Measurements from ENCODE around the gene SYNE1.

Gene SYNE1

DNA sequence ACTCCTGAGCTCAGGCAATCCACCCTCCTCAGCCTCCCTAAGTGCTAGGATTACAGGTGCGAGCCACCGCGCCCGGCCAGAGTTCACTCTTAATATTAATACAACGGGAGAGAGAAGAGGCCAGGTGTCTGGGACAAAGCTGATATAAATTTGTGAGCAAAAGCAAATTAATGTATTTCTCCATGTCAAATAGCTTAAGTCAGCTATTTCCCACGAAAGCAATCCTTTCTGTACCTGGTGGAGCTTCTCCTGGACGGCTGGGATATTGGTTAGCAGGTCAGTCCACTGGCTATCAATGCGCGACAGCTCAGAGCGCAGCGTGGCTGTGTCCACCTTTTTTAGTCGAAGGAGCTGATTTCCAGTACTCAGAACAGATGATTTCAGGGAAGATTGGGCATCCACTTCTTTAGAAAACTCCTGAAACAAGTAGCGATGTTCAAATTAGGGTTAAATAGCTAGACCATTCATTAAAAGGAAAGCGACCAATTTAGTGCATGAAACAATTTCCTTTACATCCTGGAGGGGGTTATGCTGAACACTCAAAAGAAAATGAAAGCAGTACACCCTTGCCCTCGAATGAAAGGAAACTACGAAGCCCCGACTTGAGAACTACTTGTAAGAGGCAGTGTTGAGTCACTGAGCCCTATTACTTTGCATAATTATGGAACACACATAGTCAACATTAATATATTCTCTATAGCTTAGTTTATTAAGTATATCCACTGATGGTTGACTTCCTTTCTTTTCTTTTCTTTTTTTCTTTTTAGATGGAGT lies 403.4 kb downstream of the SYNE1 start:
- DNase-seq (ENCODE audit: low spot score): no peak

DNA sequence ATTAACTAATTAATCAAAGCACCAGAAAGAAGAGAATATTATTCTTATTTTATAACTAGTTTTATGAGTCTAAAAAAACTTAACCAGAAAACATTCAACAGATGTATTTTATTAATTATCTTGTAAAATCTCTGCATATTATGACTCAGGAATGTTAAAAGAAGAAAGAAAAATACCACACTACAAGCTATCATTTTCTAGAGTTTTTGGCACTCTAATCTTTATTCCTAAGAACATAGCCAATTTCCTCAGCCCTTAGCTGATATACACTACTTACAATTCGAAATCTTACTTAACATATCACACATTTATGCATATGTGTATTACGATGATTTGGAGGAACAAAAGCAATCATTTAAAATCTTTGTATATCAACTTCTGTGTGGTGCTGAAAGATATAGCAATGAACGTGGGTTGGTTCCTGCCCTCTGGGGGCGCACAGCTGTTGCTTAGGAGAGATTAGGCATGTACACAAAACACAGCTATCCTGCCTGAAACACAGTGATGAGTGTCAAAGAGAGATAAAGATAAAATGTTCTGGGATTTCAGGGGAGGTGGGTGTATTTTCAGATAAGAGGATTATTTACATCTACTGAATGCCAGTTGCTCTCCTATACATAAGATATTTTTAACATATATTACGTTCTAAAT lies 404.5 kb downstream of the SYNE1 start:
- DNase-seq (ENCODE audit: low spot score): no peak

DNA sequence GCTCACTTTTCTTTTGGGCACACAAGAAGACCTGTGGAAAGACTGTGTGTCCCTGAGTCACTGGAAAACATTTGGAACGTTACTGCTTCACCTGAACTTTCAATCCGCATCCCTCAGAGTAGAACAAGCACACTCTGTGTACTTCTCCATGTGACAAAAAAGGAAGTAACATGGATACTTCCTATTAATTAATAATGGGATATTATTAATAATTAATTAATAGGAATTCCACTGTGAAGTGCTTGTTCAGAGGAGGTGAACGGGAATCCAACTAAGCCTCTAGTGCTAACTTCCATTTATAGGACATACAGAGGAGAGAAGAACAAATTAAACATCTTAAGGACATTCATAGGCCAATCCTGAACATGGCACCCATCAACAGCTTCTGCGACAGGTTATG lies 407.8 kb downstream of the SYNE1 start:
- no peak for DNase-seq (ENCODE audit: low spot score)

DNA sequence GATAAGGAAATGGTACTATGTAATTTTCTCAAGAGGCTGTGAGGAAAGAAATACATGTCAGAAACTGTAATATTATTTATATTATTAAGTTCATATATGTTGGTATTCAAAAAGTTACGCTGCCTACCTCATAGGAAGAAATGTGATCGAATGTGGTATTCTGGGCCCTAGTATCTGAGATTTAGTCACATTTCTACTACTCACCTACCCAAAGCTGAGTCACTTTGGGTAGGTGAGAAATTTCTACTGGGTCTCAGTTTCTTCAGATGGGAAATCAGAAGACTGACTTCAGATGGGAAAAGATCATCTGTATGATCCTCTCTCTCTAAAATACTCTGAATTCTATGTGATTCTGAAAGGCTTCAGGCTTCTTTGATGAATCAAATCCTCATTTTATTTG lies 411.0 kb downstream of the SYNE1 start:
- no peak for DNase-seq (ENCODE audit: low spot score)

DNA sequence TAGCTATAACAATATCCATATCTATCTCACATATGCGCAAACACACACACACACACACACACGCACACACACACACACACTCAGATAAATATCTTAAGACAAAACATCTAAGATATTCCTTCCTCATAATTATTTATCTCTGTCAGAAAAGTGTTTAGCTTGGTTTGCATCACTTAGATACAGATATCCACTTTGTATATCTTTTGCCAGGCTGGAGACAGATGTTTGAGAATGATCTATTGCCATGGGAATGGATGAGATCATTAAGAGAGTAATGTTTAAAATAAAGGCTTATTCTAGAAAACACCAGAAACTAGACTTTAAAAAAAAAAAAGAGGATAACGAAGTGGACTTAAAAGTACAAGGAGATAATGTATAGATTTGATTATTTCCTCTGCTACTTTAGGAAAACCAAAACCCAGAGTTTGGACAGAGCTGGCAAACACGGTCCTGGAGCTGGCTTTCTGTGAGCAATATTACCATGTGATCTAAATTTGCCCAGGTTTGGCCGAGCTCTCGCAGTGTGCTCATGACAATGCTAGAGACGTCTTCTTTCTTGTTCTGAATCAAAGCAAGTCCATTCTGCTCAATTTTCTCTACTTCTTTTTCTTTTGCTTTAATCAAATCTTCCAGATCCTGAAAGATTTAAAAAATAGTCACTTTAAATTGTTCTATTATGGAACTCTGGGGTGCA lies 411.8 kb downstream of the SYNE1 start:
- DNase-seq (ENCODE audit: low spot score): no peak

DNA sequence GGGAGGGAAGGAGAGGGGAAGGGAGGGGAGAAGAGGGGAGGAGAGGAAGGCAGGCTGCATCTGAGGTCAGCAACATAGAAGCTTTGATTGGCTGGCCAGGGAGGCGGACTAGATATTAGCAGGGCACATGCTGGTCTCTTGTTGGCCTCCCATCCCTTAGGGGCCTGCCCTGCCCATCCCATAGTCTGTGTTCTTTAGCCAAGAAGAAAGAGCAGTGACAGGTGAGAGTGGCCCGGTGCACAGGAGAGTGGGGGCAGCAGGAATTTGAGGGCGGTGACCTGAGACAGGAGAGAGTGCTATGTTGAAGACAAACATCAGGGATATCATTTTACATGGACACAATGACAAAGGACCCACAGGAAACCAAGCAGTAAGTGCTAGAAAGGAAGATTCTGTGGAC lies 413.5 kb downstream of the SYNE1 start:
- DNase-seq (ENCODE audit: low spot score): no peak

DNA sequence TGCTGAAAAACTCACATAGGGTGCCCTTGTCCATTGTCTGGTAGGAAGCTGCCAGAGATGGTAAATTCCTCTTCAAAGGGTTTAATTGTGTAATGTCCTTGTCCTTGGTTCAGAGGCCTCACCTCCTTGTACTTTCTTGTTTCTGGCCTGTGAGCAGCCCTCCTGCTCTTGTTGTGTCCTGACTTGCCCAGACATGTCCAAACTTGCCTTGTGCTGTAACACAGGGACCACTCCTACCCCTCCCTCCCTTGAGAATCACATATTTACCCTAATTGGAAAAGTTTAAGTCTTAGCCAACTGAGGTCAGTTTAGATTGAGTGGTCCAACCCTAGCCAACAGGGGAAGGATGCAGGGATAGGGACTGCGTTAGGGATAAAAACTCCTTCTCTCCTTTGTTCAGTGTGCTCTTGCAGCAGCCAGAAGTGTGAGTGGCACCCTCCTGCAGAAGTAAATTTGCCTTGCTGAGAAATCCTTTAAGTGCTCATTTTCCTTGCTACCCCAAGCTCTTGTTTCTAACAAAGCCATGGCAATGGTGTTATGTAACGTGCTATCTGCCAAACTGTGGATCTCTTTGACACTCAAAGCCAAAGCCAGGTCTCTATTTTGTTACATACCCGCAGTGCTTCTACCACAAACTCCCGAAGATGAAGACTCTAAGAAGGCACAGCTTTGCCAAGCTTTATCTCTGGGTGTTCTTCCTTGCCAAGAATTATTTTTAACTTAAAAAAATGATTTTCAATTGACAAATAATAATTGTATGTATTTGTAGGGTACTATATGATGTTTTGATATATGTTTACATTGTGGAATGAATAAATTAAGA lies 415.1 kb downstream of the SYNE1 start:
- no peak for DNase-seq (ENCODE audit: low spot score)

DNA sequence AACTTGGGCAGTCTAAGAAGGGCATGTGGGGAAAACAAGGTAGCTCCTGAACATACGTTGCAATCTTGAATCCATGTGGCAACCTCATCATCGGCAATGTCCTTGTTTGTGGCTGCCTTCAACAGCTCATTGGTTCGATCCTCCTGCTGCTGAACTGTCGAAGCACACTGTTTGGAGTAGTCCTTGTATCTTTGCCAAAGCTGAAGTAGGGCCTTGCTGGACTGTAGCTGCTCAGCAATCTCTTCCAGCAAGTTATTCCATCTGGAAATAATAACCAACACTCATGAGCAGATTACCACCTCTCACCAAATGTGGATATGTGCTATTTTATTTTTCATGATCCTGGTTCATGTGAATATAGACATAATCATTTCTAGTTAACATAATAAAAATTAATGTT lies 416.4 kb downstream of the SYNE1 start:
- no peak for DNase-seq (ENCODE audit: low spot score)

DNA sequence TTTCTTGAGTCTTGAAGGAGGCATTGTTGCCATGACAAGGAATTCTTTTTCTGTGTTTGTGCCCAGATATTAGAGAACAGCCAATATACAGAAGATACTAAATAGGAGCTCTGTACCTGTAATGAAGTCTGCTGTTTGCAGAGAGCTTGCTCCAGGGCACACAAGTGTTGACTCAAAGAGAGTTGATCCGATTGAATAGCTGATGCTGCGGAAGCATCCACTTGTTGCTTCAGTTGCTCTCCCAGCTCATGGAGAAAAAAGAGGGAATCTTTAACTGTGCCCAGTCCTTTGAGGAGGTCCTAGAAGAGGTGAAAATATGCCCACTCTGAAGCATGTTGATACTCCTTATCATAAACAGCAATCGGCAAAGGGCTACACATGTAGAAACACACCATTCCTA lies 418.3 kb downstream of the SYNE1 start:
- no peak for DNase-seq (ENCODE audit: low spot score)

DNA sequence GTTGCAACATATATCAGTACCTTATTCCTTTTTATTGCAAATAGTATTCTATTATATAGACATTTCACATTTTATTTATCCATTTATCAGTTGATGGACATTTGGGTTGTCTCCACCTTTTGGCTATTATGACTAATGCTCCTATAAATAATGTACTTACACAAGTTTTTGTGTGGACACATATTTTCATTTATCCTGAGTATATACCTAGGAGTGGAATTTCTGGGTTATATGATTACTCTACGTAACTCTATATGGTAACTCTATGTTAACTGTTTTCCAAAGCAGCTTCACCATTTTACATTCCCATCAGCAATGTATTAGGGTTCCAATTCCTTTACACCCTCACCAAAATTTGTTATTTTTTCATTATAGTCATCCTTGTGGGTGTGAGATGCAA lies 424.7 kb downstream of the SYNE1 start:
- no peak for DNase-seq (ENCODE audit: low spot score)

DNA sequence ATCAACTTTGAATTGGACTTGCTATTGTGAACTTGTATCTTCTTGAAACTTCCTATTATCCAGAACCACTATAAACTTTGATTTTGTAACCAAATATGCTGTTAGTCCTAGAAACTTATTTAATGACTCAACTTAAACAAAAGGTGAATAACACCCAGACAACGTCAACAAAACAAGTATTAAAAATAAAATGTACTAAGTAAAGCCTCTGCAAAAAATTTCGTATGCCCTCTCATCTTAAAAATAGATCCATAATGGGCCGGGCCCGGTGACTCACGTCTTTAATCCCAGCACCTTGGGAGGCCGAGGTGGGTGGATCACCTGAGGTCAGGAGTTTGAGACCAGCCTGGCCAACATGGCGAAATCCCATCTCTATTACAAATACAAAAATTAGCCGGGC lies 428.0 kb downstream of the SYNE1 start:
- DNase-seq (ENCODE audit: low spot score): no peak

DNA sequence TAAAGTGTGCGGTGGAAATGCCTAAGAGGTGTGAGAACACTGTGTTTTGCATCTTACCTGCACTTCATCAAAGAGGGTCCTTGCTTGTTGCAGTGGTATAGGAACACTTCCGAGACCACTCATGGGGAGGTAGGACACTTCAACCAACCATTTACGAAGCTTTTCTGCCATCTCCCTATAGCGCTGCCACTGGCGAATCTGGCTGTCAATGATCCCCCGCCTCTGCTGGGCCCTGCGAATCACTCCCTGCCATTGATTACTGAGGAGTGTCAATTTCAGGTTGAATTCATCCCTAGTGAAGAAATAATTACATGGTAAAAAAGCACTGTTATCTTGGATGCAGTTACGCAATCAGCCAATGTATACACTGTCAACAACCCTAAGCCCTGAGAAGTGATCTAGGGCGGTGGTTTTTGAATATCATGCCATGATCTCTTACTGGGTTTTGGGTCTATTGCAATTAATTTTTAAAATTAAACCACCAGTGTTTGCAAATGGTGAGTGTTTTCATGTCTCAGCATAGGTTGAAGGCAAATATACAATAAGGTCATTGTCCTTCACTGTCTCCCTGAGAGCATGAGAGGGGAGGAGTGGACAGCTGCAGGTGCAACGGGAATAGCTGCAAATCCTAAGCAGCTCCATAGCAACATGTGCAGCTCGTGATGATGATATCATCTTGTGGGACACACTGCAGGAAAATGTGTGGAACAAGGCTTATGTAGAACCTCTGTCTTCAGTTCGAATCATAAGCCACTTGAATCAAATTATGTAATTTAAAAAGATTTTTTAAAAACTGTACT lies 429.0 kb downstream of the SYNE1 start:
- no peak for DNase-seq (ENCODE audit: low spot score)

DNA sequence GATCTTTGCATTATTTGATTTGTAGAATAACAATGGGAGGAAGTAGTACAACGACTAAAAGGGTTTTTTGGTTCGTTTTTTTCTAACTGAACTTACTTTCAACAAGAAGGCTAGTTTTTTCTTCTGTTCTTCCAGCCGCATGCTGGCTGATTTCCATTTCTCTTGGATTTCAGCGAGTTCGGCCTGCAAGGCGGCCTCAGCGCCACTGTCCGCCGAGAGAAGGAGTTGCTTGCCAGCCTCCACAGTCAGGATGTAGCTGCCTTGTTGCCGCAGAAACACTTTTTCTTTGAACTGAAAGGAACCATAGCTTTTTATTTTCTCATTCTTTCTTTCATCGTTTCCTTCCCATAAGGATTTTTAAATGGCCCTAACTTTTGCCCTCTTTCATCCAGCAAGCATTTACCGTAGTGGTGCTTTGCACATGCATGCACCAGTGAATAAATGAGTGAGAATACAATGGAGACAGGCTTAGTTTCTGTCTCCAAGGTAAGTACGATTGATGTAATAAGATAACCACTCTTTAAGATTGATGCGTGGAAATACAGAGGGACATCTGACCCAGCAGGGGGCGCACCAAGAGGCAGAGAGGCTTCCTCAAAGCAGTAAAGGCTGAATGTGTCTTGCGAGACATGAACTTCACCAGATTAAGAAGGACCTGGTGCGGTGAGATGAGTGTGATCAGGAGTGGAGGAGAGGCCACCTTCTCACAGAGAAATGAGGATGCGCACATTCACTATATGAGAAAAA lies 430.9 kb downstream of the SYNE1 start:
- peak; percentile 30 for DNase-seq (ENCODE audit: low spot score)

DNA sequence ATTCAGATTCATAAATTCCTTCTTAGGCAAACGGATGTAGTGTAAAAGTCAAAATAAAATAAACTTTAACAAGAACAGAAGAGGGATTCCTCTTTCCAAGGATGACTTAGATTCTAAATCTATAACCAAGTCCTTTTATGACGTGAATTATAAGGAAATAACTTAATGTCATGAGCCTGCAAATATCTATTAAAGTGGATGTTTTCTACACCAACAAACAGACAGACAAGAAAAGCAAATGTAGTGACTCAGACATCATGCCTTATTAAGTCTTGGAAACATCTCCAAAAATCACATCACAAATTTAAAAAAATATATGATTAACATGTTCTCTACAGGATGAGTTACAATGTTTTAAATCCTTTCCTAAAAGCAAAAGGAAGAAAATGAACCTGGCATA lies 432.6 kb downstream of the SYNE1 start:
- no peak for DNase-seq (ENCODE audit: low spot score)

DNA sequence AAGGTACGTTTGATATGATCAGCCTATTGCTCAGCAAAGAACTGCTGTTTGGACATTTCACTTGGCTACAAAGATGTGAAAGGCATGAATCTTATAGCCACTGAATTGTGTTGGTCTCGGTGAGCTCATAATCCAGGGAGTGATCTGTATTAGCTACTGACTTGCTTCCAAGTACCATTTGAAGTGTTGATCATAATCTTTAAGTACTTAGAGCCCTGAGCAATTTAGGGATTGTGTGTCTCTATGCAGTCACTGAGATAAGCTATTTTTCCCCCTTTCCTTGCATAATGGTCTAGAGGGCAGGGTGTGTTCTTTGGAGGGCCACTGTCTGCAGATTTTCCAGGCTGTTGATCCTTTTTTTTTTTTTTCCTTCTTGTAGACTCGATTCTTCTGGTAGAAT lies 436.0 kb downstream of the SYNE1 start:
- DNase-seq (ENCODE audit: low spot score): no peak

DNA sequence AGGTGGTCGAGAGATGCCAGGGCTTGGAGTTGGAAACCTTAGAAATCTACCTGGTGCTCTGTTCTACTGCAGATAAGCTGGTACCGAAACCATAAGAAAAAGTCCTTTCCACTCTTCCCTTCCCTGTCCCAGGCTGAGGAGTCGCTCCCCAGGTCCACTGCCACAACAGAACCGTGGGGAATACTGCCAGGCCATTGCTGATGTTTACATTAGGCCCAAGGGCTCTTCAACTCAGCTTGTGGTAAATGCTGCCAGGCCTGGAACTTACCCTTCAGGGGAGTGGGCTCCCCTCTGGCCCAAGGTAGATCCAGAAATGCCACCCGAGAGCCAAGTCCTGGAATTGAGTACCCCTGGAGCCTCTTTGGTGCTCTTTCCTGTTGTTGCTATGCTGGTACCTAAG lies 441.3 kb downstream of the SYNE1 start:
- DNase-seq (ENCODE audit: low spot score): no peak

DNA sequence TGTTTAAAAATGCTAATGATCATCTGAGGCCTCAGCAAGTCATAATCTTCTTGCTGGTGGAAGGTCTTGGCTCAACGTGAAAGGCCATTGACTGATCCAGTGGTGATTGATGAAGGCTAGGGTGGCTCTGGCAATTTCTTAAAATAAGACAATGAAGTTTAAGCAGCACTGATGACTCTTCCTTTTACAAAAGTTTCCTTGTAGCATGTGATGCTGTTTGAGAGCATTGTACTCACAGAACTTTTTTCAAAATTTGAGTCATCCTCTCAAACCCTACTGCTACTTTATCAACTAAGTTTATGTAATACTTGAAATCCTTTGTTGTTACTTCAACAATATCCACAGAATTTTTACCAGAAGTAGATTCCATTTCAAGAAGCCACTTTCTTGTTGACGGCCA lies 447.4 kb downstream of the SYNE1 start:
- DNase-seq (ENCODE audit: low spot score): no peak

DNA sequence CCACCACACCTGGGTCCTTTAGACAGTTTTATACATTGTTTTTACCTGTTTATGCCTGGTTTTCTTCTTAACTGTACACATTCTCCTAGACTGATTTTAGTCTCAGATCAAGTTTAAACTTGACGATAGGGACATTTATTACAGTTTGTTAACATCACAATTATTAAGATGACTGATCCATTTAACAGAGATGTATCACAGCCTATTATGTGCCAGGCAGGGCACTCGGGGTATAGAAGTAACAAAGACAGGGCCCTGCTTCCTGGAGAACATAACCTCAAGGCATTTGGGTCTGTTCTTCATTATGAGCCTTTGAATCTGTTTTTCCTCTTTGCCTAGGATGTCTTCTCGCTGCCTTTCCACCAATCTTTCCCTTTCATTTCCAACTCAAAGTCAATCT lies 449.2 kb downstream of the SYNE1 start:
- DNase-seq (ENCODE audit: low spot score): no peak

DNA sequence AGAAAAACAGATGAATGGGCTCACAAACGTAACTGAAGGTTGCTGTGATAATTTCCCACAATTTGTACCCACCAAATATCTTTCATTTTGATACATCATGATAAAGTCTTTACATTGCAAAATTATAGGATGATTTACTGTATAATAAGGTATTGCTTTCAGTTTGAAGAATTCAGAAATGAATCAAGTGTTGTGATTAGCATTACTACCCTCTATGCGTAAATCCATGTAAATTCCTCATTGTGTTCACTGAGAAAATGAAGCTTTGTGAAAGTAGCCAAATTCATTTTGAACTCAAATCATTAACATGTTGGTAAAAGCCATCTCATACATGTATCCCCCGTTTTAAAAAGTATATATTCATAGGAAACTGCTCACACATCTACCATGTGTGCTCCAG lies 450.3 kb downstream of the SYNE1 start:
- DNase-seq (ENCODE audit: low spot score): no peak

DNA sequence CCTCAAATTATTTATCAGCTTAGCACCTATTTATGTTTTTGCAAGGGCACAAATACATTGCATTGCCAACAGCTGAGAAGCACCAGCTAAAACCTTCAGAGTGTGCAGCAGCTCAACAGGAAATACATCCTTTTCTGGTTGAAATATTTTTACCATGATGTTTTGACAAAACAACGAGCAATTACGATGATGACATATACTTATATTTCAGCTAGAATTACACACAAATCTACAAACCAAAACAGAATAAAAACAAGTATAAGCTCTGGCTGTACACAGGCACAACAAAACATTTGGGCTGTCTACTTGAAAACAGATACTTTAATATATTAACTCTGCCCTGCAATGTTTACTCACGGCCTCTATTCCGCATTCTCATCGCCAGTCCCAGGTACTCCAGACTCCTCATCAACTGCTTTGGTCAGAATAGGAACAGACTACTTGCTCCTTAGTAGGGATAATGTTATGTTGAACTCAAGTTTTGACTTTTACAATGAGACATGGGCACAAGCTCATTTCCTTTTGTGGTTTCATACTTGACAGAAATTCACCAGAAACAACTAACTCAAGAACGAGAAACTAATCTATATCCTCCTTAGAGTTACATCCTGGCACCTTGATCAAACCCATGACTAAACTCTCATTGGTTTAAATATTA lies 452.1 kb downstream of the SYNE1 start:
- no peak for DNase-seq (ENCODE audit: low spot score)

DNA sequence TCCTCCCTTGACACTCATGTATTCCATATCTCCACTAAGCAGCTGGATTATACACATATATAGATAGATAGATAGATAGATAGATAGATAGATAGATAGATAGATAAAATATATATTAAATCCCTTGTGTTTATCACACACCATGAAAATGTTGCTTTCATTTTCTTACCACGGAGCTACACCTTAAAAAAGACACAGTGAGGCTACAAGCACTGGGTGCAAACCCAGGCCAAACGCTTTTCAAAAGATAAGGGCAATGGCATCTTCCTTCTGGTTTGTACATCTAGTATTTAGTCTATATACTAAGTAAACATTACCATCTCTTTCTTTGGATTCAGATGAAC lies 452.6 kb downstream of the SYNE1 start:
- no peak for DNase-seq (ENCODE audit: low spot score)
